ENCODE results near the gene DLAT. TPM values are rescaled to one million over a fixed set of nuclear protein-coding genes. Genes with fewer than 3 reads are reported as not detected.
A peak's percentile ranks its signal among the peaks of the same experiment; 100 is the strongest.

The DLAT gene
- total RNA-seq, 3 donors from 2014 or later = 26.9 to 30.9 (median 27.5) TPM

GRCh38 chr11:111983187-111983986, 41.8 kb upstream of the DLAT start:
- DNase-seq (ENCODE audit: low spot score in 2 of 2) = peak in 1 of 2 donors; percentile 61
- Histone ChIP-seq H3K27ac (peak overlapping the region; percentile 85 to 86), H3K36me3 (peaks cover 7% of the 10 kb centered on the region), H3K9me3 (no peaks in the 10 kb centered on the region), H3K4me3 (peak overlapping the region in 2 of 3 donors; percentile 26 to 37), H3K27me3 (no peaks in the 10 kb centered on the region), H3K4me1 (peaks cover 0 to 4% of the 10 kb centered on the region in 2 donors)
- intact Hi-C loops (cut with DNase I; ENCODE audit: low total_unique reads) = no loop called here
- TF ChIP-seq POLR2A (IDR thresholded peaks at IDR 0.05) (no peak), POLR2AphosphoS5 (IDR thresholded peaks at IDR 0.05) (no peak)
- TF ChIP-seq, protein P1, sequence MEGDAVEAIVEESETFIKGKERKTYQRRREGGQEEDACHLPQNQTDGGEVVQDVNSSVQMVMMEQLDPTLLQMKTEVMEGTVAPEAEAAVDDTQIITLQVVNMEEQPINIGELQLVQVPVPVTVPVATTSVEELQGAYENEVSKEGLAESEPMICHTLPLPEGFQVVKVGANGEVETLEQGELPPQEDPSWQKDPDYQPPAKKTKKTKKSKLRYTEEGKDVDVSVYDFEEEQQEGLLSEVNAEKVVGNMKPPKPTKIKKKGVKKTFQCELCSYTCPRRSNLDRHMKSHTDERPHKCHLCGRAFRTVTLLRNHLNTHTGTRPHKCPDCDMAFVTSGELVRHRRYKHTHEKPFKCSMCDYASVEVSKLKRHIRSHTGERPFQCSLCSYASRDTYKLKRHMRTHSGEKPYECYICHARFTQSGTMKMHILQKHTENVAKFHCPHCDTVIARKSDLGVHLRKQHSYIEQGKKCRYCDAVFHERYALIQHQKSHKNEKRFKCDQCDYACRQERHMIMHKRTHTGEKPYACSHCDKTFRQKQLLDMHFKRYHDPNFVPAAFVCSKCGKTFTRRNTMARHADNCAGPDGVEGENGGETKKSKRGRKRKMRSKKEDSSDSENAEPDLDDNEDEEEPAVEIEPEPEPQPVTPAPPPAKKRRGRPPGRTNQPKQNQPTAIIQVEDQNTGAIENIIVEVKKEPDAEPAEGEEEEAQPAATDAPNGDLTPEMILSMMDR (IDR thresholded peaks at IDR 0.05) = peak in 2 of 3 donors; percentile 8 to 28

DNA sequence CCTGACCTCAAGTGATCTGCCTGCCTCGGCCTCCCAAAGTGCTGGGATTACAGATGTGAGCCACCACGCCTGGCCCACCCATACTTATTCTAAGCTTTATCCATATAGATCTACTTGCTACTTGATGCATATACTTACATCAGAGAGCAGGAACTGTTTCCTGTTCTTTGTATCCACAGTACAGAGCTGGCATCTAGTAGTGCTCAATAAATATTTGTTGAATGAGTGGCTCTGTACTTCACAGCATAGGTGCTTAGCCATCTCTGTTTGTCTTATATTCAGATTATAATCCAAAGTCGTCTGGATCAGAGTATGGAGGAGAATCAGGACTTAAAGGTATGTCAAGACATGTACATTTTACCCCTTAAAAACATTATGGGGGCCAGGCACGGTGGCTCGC, 38.6 kb upstream of the DLAT start:
- DNase-seq (ENCODE audit: low spot score in 2 of 2) = no peak
- H3K4me3 ChIP-seq = no peak overlapping the region
- peak overlapping the region in 1 of 2 donors; percentile 23 for H3K27ac ChIP-seq
- no peaks in the 10 kb centered on the region for H3K9me3 ChIP-seq
- H3K27me3 ChIP-seq = no peaks in the 10 kb centered on the region
- peaks cover 0 to 4% of the 10 kb centered on the region in 2 donors for H3K4me1 ChIP-seq
- TF ChIP-seq, protein P1 (IDR thresholded peaks at IDR 0.05) = no peak
- TF ChIP-seq POLR2A (IDR thresholded peaks at IDR 0.05) (no peak), POLR2AphosphoS5 (IDR thresholded peaks at IDR 0.05) (no peak)
- peaks cover 7% of the 10 kb centered on the region for H3K36me3 ChIP-seq
- intact Hi-C loops (cut with DNase I; ENCODE audit: low total_unique reads) = loop anchor here (5.0 kb wide), 1 partner anchor 64 kb away; no protein-coding TSS in a partner anchor

DNA sequence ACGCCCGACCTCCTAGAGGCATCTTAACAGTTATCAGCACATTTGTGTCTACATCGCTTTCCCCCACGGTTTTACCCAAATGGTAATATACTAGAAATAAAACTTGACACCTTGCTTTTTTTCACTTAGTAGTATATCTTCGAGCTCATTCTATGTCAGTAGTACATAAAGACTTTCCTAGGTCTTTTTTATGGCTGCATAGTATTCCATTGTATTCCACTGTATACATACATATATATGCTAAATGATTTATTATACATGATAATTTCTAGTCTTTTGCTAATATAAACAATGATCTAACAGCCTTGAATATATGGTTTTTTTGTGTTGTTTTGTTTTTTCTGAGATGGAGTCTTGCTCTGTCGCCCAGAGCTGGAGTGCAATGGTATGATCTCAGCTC, 34.8 kb upstream of the DLAT start:
- Histone ChIP-seq H3K4me3 (no peak overlapping the region), H3K27me3 (no peaks in the 10 kb centered on the region), H3K27ac (no peak overlapping the region), H3K4me1 (no peaks in the 10 kb centered on the region), H3K9me3 (no peaks in the 10 kb centered on the region), H3K36me3 (peaks cover 24% of the 10 kb centered on the region)
- intact Hi-C loops (cut with DNase I; ENCODE audit: low total_unique reads) = no loop called here
- no peak for DNase-seq (ENCODE audit: low spot score in 2 of 2)
- TF ChIP-seq, protein P1 (IDR thresholded peaks at IDR 0.05) = no peak
- TF ChIP-seq POLR2A (IDR thresholded peaks at IDR 0.05) (no peak), POLR2AphosphoS5 (IDR thresholded peaks at IDR 0.05) (no peak)

- Histone ChIP-seq H3K27me3 (no peaks in the 10 kb centered on the region), H3K36me3 (peaks cover 30% of the 10 kb centered on the region), H3K4me1 (no peaks in the 10 kb centered on the region), H3K27ac (no peak overlapping the region), H3K9me3 (no peaks in the 10 kb centered on the region), H3K4me3 (no peak overlapping the region)
- DNase-seq (ENCODE audit: low spot score in 2 of 2) = no peak
- intact Hi-C loops (cut with DNase I; ENCODE audit: low total_unique reads) = no loop called here
- TF ChIP-seq POLR2A (IDR thresholded peaks at IDR 0.05) = no peak
- no peak for TF ChIP-seq POLR2AphosphoS5 (IDR thresholded peaks at IDR 0.05)
- TF ChIP-seq, protein P1 (IDR thresholded peaks at IDR 0.05) = no peak
These were observed 32.9 kb upstream of the DLAT start for GRCh38 chr11:111992206-111992855.

- no peaks in the 10 kb centered on the region for H3K4me1 ChIP-seq
- H3K4me3 ChIP-seq = no peak overlapping the region
- no peaks in the 10 kb centered on the region for H3K27me3 ChIP-seq
- DNase-seq (ENCODE audit: low spot score in 2 of 2) = no peak
- H3K9me3 ChIP-seq = no peaks in the 10 kb centered on the region
- TF ChIP-seq, protein P1 (IDR thresholded peaks at IDR 0.05) = no peak
- no peak for TF ChIP-seq POLR2AphosphoS5 (IDR thresholded peaks at IDR 0.05)
- TF ChIP-seq POLR2A (IDR thresholded peaks at IDR 0.05) = no peak
- H3K36me3 ChIP-seq = peaks cover 30% of the 10 kb centered on the region
- intact Hi-C loops (cut with DNase I; ENCODE audit: low total_unique reads) = no loop called here
- H3K27ac ChIP-seq = peak overlapping the region in 1 of 2 donors; percentile 52
These were observed 29.1 kb upstream of the DLAT start for GRCh38 chr11:111996129-111996528.
